ENCODE results near the gene CHST11. TPM values are rescaled to one million over a fixed set of nuclear protein-coding genes. Genes with fewer than 3 reads are reported as not detected.
A peak's percentile ranks its signal among the peaks of the same experiment; 100 is the strongest.

The CHST11 gene
- total RNA-seq, 1 donor from 2014 or later, result 46.2 TPM

GRCh38 chr12:104480012-104480411 lies 23.3 kb downstream of the CHST11 start:
- intact Hi-C loops (cut with DNase I), result no loop called here
- no peak overlapping the region for H3K4me3 ChIP-seq
- DNase-seq (no peak), ATAC-seq (no peak)
- H3K27me3 ChIP-seq (ENCODE audit: low read depth), result no peaks in the 10 kb centered on the region
- H3K9me3 ChIP-seq, result no peaks in the 10 kb centered on the region
- no peaks in the 10 kb centered on the region for H3K36me3 ChIP-seq
- no peak overlapping the region for H3K27ac ChIP-seq
- TF ChIP-seq, protein P1, sequence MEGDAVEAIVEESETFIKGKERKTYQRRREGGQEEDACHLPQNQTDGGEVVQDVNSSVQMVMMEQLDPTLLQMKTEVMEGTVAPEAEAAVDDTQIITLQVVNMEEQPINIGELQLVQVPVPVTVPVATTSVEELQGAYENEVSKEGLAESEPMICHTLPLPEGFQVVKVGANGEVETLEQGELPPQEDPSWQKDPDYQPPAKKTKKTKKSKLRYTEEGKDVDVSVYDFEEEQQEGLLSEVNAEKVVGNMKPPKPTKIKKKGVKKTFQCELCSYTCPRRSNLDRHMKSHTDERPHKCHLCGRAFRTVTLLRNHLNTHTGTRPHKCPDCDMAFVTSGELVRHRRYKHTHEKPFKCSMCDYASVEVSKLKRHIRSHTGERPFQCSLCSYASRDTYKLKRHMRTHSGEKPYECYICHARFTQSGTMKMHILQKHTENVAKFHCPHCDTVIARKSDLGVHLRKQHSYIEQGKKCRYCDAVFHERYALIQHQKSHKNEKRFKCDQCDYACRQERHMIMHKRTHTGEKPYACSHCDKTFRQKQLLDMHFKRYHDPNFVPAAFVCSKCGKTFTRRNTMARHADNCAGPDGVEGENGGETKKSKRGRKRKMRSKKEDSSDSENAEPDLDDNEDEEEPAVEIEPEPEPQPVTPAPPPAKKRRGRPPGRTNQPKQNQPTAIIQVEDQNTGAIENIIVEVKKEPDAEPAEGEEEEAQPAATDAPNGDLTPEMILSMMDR (IDR thresholded peaks at IDR 0.05), result no peak
- peaks cover 40% of the 10 kb centered on the region for H3K4me1 ChIP-seq

- Histone ChIP-seq H3K4me1 (peaks cover 40% of the 10 kb centered on the region), H3K27ac (peak overlapping the region; percentile 2), H3K27me3 (ENCODE audit: low read depth) (no peaks in the 10 kb centered on the region), H3K9me3 (no peaks in the 10 kb centered on the region), H3K36me3 (no peaks in the 10 kb centered on the region), H3K4me3 (no peak overlapping the region)
- intact Hi-C loops (cut with DNase I), result no loop called here
- TF ChIP-seq, protein P1 (IDR thresholded peaks at IDR 0.05), result no peak
- DNase-seq (peak; percentile 88), ATAC-seq (peak; percentile 71 to 83)
Observed at GRCh38 chr12:104480826-104481440, 24.2 kb downstream of the CHST11 start.

- no peak for ATAC-seq
- H3K4me1 ChIP-seq, result peaks cover 42% of the 10 kb centered on the region
Observed at GRCh38 chr12:104482113-104482512, 25.4 kb downstream of the CHST11 start.

DNA sequence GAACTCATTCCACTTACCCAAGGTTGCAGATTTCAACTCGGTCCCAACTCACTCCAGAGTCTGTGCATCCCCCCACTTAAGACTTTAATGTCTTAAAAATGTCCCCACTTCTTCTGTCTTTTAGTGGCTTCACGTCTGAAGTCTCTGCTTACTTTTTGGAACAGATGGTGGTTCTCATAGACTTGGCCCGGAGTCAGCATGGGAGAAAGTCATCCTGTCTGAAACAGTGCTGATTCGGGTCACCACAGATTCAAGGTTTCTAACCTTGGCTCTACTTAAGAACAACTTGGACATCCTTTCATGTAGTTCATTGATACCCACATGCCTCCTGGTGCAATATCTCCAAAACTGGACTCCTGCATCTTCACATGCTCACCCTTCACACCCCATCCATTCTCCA lies 26.0 kb downstream of the CHST11 start:
- intact Hi-C loops (cut with DNase I), result no loop called here
- H3K27ac ChIP-seq, result no peak overlapping the region
- TF ChIP-seq, protein P1 (IDR thresholded peaks at IDR 0.05), result no peak
- H3K4me3 ChIP-seq, result no peak overlapping the region
- peaks cover 43% of the 10 kb centered on the region for H3K4me1 ChIP-seq
- no peak for DNase-seq
- no peaks in the 10 kb centered on the region for H3K36me3 ChIP-seq
- H3K27me3 ChIP-seq (ENCODE audit: low read depth), result no peaks in the 10 kb centered on the region
- ATAC-seq, result no peak
- H3K9me3 ChIP-seq, result no peaks in the 10 kb centered on the region

More at GRCh38 chr12:104482113-104482512, 25.4 kb downstream of the CHST11 start:
- DNase-seq, result no peak
- Histone ChIP-seq H3K4me3 (no peak overlapping the region), H3K36me3 (no peaks in the 10 kb centered on the region), H3K27me3 (ENCODE audit: low read depth) (no peaks in the 10 kb centered on the region), H3K9me3 (no peaks in the 10 kb centered on the region), H3K27ac (no peak overlapping the region)
- intact Hi-C loops (cut with DNase I), result no loop called here
- TF ChIP-seq, protein P1 (IDR thresholded peaks at IDR 0.05), result no peak

DNA sequence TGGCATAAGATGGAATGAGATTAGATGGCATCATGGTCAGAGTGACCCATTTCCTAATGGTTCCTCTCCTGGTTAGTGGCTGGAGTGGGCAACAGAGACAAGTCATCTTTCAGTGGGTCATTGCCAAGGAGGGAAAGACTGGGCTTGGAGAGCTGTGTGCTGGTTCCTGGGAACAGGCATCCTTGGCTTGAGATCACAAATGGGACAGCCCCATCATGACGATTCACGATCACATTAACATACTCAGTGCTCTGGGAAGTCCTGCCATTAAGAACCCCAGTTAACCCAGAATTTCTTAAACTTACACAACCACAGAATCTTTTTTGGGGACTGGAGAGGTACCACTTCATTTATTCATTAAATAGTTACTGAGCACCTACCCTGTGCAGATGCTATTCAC lies 27.3 kb downstream of the CHST11 start:
- H3K27ac ChIP-seq, result no peak overlapping the region
- peaks cover 34% of the 10 kb centered on the region for H3K4me1 ChIP-seq
- intact Hi-C loops (cut with DNase I), result no loop called here
- no peaks in the 10 kb centered on the region for H3K36me3 ChIP-seq
- H3K27me3 ChIP-seq (ENCODE audit: low read depth), result no peaks in the 10 kb centered on the region
- no peaks in the 10 kb centered on the region for H3K9me3 ChIP-seq
- H3K4me3 ChIP-seq, result no peak overlapping the region
- no peak for ATAC-seq
- DNase-seq, result no peak
- TF ChIP-seq, protein P1 (IDR thresholded peaks at IDR 0.05), result no peak

All from lower lobe of right lung (tissue), 2 donors.